HG03558 (cell line): ENCODE measurements around the gene CNGB1.
"Not testable (repeated sequence)": the region's sequence is repeated elsewhere in the genome, so short reads cannot be mapped to it uniquely, and the experiment has no call there.

Experiments
- ATAC-seq: cut with Tn5 transposase; IDR thresholded peaks from one replicate; pipeline ENCODE4 v1.9.1; 2021; ENCODE audit warnings: moderate number of reproducible peaks; ENCODE audit not compliant: unreplicated experiment; ENCODE audit errors: extremely low read depth

Gene CNGB1

DNA sequence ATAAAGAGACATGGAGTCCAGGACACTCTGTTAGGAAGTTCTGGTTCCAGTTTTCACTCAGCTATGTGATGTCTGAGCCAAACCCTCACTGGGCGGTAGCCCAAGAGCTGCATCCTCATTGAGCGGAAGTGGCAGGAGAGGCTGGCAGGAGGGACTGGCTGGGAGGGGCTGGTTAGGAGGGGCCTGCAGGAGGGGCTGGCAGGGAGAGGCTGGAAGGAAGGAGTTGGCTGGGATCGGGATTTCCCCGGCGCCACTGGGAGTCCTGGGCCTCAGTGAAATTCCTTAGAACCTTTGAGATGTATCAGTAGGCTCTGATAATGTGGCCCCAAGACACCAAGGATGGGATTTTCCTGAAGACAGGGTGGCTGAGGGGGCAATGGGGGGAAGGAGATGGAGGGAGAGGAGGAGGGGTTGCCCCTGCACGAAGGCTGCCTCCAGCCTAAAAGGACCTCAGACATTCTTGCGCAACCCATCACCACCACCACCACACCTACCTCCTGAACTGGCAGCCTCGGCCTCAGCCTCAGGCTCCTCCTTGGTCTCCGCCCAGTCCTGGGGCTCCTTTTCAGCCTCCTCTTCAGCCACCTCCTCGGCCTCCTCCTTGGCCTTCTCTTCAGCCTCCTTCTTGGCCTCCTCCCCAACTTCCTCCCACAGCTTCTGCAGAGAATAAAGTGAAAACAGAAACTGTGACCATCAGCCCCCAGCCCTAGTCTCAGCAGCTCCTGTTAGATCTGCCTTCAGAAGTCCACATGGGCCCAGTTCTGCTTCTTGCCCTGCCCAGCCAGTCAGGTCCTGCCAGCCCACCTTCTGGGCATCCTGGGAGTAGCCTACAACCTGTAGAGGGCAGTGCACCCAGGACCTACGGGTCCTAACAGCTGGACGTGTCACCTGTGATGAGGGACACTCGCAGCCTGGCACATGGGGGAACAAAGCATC is 31.7 kb downstream of the CNGB1 start:
- no peak for ATAC-seq

DNA sequence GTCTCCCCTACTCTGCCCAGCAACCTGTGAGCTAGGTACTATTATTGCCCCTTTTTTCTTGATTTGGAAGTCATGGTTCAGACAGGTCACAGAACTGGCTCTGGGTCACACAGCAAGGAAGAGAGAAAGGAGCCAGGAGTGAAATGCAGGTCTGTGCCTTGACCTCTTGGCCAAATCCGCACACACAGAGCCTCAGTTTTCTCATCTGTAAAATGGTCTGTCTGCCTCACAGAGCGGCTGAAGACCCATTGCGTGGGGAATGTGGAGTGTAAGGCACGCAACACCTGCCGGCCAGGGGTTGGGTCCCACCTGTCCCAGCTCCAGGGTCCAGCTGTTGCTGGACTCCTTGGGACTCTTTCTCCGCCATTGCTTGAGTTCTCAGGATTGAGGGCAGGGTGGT is 32.4 kb downstream of the CNGB1 start:
- no peak for ATAC-seq

GRCh38 chr16:57937861-57938260 is 33.1 kb downstream of the CNGB1 start:
- no peak for ATAC-seq

DNA sequence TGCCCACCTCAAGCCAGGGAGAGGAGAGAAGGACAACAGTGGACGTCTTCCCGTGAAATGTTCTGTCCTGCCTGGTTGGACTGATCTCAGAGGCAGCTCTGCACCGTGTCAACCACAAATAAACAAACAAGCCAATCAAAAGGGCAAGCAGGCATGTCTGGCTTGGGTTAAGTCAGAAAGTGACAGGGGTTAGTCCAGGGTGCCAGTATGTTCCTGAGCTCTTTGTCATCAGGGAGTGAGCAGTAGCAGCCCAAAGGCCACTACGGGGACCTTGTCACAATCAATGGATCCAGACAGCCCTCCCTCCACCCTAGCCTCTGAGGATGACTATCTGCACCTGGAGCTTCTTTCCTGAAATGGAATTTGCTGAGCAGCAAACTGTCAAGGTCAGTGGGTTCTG is 35.0 kb downstream of the CNGB1 start:
- ATAC-seq: no peak

DNA sequence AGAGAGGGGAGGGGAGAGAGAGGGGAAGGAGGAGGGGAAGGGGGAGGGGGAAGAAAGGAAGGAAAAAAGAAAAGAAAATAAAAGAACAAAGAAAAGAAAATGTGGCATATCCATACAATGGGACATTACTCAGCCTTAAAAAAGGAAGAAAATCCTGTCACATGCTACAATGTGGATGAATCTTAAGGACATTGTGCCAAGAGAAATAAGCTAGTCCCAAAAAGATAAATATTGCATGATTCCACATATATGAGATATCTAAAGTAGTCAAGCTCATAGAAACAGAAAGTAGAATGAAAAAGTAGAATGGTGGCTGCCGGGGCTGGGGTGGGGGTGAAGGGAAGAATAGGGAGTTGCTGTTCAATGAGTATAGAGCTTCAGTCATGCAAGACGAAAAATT is 40.4 kb downstream of the CNGB1 start:
- ATAC-seq: no peak

- ATAC-seq: no peak
These were observed 41.7 kb downstream of the CNGB1 start for GRCh38 chr16:57929250-57929649.

GRCh38 chr16:57926041-57926440 is 44.9 kb downstream of the CNGB1 start:
- ATAC-seq: no peak

- no peak for ATAC-seq
These were observed 45.6 kb downstream of the CNGB1 start for GRCh38 chr16:57925310-57925709.

DNA sequence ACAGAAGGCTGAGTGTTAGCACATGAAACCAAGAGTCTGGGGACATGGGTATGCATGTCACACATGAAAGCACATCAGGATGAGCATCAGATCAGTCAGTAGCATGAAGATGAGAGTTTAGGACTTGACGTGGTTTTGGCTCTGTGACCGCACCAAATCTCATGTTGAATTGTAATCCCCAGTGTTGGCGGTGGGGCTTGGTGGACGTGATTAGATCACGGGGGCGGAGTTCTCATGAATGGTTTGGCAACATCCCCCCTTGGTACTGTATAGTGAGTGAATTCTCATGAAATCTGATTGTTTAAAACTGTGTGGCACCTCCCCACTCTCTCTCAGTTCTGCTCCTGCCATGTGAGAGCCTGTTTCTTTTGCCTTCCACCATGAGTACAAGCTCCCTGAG is 46.4 kb downstream of the CNGB1 start:
- no peak for ATAC-seq

- no peak for ATAC-seq
These were observed 47.1 kb downstream of the CNGB1 start for GRCh38 chr16:57923841-57924240.

DNA sequence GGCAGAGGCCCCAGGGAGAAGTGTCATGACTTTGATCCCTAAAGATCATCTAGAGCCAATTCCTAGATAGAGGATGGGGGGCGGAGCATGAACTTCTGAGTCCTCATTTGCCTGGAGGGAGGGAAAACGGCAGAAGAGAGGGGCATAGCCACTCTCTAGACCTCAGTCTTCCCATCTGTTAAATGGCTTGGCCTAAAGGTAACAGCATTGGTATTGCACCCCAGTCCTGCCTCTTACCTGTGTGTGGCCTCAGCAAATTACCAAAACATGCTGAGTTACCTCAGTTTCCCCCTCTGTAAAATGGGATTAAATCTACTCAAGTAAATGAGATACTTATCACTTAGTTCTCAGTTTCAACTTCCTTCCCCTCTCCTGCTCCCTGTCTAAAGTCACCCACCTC is 47.5 kb downstream of the CNGB1 start:
- ATAC-seq: no peak

GRCh38 chr16:57920880-57921229 is 50.1 kb downstream of the CNGB1 start:
- ATAC-seq: no peak

GRCh38 chr16:57920215-57920879 is 50.6 kb downstream of the CNGB1 start:
- ATAC-seq: no peak

DNA sequence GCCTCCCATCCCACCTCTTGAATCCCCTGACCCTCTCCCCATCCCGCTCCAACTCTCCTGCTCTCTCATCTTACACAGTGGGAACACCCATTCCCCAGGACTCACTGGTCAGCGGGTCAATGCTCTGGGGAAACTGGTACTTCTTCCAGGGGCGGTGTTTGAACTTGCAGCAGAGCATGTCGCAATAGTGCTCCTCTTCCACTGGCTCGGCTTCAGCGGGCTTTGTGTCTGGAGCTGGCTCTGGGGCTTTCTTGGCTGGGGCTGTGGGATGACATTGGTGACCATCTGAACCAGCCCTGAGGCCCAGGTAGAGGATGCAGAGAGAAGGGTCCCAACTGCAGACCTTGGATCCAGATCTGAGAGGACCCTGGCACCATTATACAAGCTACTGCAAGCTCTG is 51.9 kb downstream of the CNGB1 start:
- ATAC-seq: no peak

- no peak for ATAC-seq
These were observed 52.5 kb downstream of the CNGB1 start for GRCh38 chr16:57918444-57918843.

- not testable (repeated sequence) for ATAC-seq
These were observed 53.0 kb downstream of the CNGB1 start for GRCh38 chr16:57917929-57918328.

DNA sequence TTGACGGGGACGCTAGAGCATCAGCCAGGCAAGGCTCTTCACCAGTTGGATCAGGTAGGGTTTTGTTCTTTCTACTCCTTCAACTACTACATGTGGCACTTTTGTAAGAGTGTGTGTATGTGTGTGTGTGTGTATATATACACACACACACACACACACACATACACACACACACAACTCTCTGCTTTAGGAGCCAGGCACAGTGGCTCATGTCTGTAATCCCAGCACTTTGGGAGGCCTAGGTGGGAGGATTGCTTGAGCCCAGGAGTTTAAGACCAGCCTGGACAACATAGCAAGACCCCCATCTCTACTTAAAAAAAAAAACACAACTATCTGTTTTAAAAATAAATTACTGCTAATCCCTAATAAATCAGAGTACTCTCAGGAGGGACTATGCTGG is 53.4 kb downstream of the CNGB1 start:
- not testable (repeated sequence) for ATAC-seq

GRCh38 chr16:57916735-57917438 is 54.0 kb downstream of the CNGB1 start:
- no peak for ATAC-seq

DNA sequence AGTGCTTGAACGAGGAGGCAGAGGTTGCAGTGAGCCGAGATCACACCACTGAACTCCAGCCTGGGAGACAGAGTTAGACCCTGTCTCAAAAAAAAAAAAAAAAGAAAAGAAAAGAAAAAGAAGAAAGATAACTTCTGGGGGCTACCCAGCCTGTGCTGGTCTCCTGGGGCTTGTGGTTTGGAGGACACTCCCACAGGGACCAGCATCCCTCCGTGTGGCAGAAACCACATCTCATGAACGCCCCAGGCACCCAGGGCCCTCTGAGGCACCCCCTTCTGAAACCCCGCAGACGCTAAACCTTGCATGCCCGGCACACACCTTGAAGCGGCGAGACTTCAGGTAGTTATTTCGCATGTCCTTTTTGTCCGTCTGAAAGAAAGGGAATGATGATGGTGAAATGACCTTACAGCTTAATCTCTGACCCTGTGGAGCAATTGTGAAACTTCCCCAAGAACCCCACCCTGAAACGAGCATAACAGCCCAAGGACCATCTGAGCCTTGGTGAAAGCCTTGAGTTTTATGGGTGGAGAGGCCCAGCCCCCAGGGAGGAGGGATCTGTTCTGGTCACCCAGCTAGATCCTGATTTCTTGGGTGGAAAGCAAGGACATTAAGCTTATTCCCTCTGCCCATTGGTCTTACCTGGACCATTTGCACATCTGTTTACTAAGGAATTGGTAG is 55.0 kb downstream of the CNGB1 start:
- no peak for ATAC-seq

DNA sequence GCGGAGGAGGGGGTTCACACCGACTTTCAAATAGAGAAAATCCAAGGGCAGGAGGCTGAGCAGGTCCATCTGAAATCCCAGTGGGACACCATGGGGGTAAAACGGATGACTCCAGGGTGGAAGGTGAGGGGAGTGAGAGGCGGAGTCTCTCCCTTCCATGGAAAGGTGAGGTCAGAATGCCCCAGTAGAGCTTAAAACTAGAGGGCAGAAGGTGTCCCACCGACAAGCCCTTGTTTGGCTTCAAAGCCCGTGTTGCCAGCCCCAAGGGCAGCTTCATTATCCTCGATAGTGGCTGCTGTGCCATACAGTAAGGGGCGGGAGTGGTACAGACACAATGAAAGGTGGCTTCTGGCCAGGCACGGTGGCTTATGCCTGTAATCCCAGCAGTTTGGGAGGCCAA is 55.7 kb downstream of the CNGB1 start:
- ATAC-seq: no peak
